Gastroesophageal sphincter (tissue), 3 donors: ENCODE data around the gene SPATA3.

Source experiments
- CTCF ChIP-seq, 4 experiments: fragments of 200-600 bp in 2 of 4; fragments of 450-650 bp in 2 of 4; sonication (generic) in 1 of 4; IDR thresholded peaks; one replicate each; pipeline ENCODE4 v1.5.1; 2017 to 2019; ENCODE audit warnings: antibody characterized with exemption in 4 of 4, mild to moderate bottlenecking in 2 of 4, moderate library complexity in 2 of 4
- EP300 ChIP-seq: sonication (generic); formaldehyde crosslinking; IDR thresholded peaks from one replicate; pipeline ENCODE4 v1.6.1; 2017; ENCODE audit warnings: antibody characterized with exemption, mild to moderate bottlenecking
- POLR2A ChIP-seq, 2 donors: fragments of 450-650 bp; IDR thresholded peaks; one replicate each; pipeline ENCODE4 v1.6.1; 2017; ENCODE audit warnings: antibody characterized with exemption in 2 of 2, mild to moderate bottlenecking in 2 of 2, moderate library complexity in 1 of 2
- POLR2AphosphoS5 ChIP-seq: sonication (generic); formaldehyde crosslinking; IDR thresholded peaks from one replicate; pipeline ENCODE4 v1.6.1; 2017; ENCODE audit warnings: antibody characterized with exemption

GRCh38 chr2:230990131-230990898, 5.6 kb upstream of the SPATA3 start:
- no peak for TF ChIP-seq CTCF (IDR thresholded peaks at IDR 0.05)
- TF ChIP-seq POLR2AphosphoS5: no peak
- no peak for TF ChIP-seq EP300
- no peak for TF ChIP-seq POLR2A (IDR thresholded peaks at IDR 0.05)
